Kidney (tissue), 14 donors: ENCODE results near the gene SLC48A1. TPM values are rescaled to one million over a fixed set of nuclear protein-coding genes. Genes with fewer than 3 reads are reported as not detected.

Experiments used
- DNase-seq, 5 donors: peaks; one replicate each; pipeline ENCODE4 v3.0.0-alpha.2; 2013 to 2020
- FAIRE-seq: peaks from 2 replicates; lab custom pipeline; 2012; peaks lifted over from hg19 to GRCh38; lab: Jason Lieb, UNC
- H3K27ac ChIP-seq, 2 donors: one replicate each; pipeline ENCODE4 v1.7.0; 2013; ENCODE audit warnings: low read depth in 2 of 2, low read length in 2 of 2, inconsistent platforms in 1 of 2
- H3K27me3 ChIP-seq: one replicate; pipeline ENCODE4 v1.7.1; 2013; ENCODE audit warnings: low read length, inconsistent platforms; ENCODE audit not compliant: control insufficient read depth, insufficient read depth
- H3K36me3 ChIP-seq, 3 donors: one replicate each; pipeline versions ENCODE4 v1.7.0 to v1.7.1; 2013; ENCODE audit warnings: low read length in 3 of 3, control low read depth in 1 of 3, inconsistent platforms in 1 of 3; ENCODE audit not compliant: insufficient read depth in 3 of 3, control insufficient read depth in 2 of 3
- H3K4me1 ChIP-seq, 3 donors: one replicate each; pipeline versions ENCODE4 v1.7.0 to v1.7.1; 2013; ENCODE audit warnings: low read length in 3 of 3, inconsistent platforms in 1 of 3, low read depth in 1 of 3; ENCODE audit not compliant: control insufficient read depth in 2 of 3, insufficient read depth in 2 of 3
- H3K4me3 ChIP-seq, 3 donors: one replicate each; pipeline versions ENCODE4 v1.7.0 to v1.8.1; 2013; ENCODE audit warnings: low read length in 3 of 3, control low read depth in 1 of 3, inconsistent platforms in 1 of 3
- H3K9ac ChIP-seq, 3 donors: one replicate each; pipeline versions ENCODE4 v1.7.0 to v1.7.1; 2013; ENCODE audit warnings: low read length in 3 of 3, control low read depth in 1 of 3, inconsistent platforms in 1 of 3
- H3K9me3 ChIP-seq, 3 donors: one replicate each; pipeline versions ENCODE4 v1.7.0 to v1.7.1; 2013; ENCODE audit warnings: low read length in 3 of 3, control low read depth in 1 of 3, inconsistent platforms in 1 of 3; ENCODE audit not compliant: control insufficient read depth in 2 of 3, insufficient read depth in 1 of 3
- CTCF ChIP-seq: IDR thresholded peaks from 3 replicates; pipeline ENCODE4 v1.5.1; 2012; ENCODE audit warnings: mild to moderate bottlenecking, moderate library complexity, borderline replicate concordance; ENCODE audit not compliant: insufficient read depth; ENCODE audit errors: extremely low read depth
- intact Hi-C: fragments of 100-400 bp; cut with DNase I; formaldehyde crosslinking; loops from one replicate; pipeline ENCODE4 v1.11.1; 2022
- polyA plus RNA-seq: library from polyadenylated mRNA; stranded (reverse); fragments of 350-450 nt; fragmentation: Illumina TruSeq; extraction: RNeasy Lipid Tissue Mini Kit (QIAGEN cat#74804); gene quantifications from one replicate; pipeline ENCODE4 v1.2.3, GENCODE V29; 2014; ENCODE audit warnings: low read depth, low replicate concordance; ENCODE audit not compliant: insufficient read depth
- total RNA-seq: library from RNA; stranded (reverse); fragmentation: NEBNext Ultra II Directional; extraction: Animal tissue kit (Norgen Biotek cat#: 25700); gene quantifications from one replicate; pipeline ENCODE4 v1.2.1, GENCODE V29; 2021
- donor health status: control.
- donor health status: control.
- donor health status: control.
- donor health status: control.
- donor health status: control.
- donor health status: DM: yes; HTN: yes; CAD: no.
- donor health status: Normal renal cell carcinoma (clear cell type).

SLC48A1 gene
- total and polyA plus RNA-seq, 2 donors from 2014 or later, result 56.9 to 69.9 TPM

GRCh38 chr12:47752121-47752520 lies 20.9 kb upstream of the SLC48A1 start:
- H3K27ac ChIP-seq, result peak overlapping the region in 1 of 2 donors; percentile 82

GRCh38 chr12:47752552-47752951 lies 20.5 kb upstream of the SLC48A1 start:
- Histone ChIP-seq H3K27me3 (no peaks in the 10 kb centered on the region), H3K27ac (peak overlapping the region; percentile 80 to 82), H3K4me3 (no peak overlapping the region), H3K9ac (peak overlapping the region in 1 of 3 donors; percentile 41), H3K9me3 (no peaks in the 10 kb centered on the region), H3K36me3 (peaks cover 0 to 48% (median 30%) of the 10 kb centered on the region in 3 donors), H3K4me1 (peaks cover 5 to 46% (median 38%) of the 10 kb centered on the region in 3 donors)
- TF ChIP-seq CTCF, result no peak
- DNase-seq (no peak), FAIRE-seq (no peak)
- intact Hi-C loops, result no loop called here

More at GRCh38 chr12:47752121-47752520, 20.9 kb upstream of the SLC48A1 start:
- no peaks in the 10 kb centered on the region for H3K9me3 ChIP-seq
- H3K4me3 ChIP-seq, result no peak overlapping the region
- no peaks in the 10 kb centered on the region for H3K27me3 ChIP-seq
- DNase-seq (no peak), FAIRE-seq (no peak)
- no peak for TF ChIP-seq CTCF
- peak overlapping the region in 1 of 3 donors; percentile 41 for H3K9ac ChIP-seq
- H3K36me3 ChIP-seq, result peaks cover 0 to 48% (median 30%) of the 10 kb centered on the region in 3 donors
- peaks cover 5 to 44% (median 38%) of the 10 kb centered on the region in 3 donors for H3K4me1 ChIP-seq
- intact Hi-C loops, result no loop called here

- no peak for FAIRE-seq
These were observed 19.7 kb upstream of the SLC48A1 start for GRCh38 chr12:47753021-47754001.

More at GRCh38 chr12:47753021-47754001, 19.7 kb upstream of the SLC48A1 start:
- no peak for TF ChIP-seq CTCF
- peaks cover 5 to 49% (median 38%) of the 10 kb centered on the region in 3 donors for H3K4me1 ChIP-seq
- H3K9ac ChIP-seq, result peak overlapping the region in 1 of 3 donors; percentile 48
- peak overlapping the region; percentile 80 to 82 for H3K27ac ChIP-seq
- intact Hi-C loops, result no loop called here
- peak overlapping the region in 1 of 3 donors; percentile 22 for H3K4me3 ChIP-seq
- H3K27me3 ChIP-seq, result no peaks in the 10 kb centered on the region
- H3K9me3 ChIP-seq, result no peaks in the 10 kb centered on the region
- peaks cover 0 to 41% (median 23%) of the 10 kb centered on the region in 3 donors for H3K36me3 ChIP-seq
- peak; percentile 60 to 96 (median 72) for DNase-seq
